Measurements from ENCODE around the gene PCK1. TPM values are rescaled to one million over a fixed set of nuclear protein-coding genes. Genes with fewer than 3 reads are reported as not detected.

The PCK1 gene
- total RNA-seq, 4 donors from 2014 or later: 0.56 to 3.4 (median 2.2) TPM

DNA sequence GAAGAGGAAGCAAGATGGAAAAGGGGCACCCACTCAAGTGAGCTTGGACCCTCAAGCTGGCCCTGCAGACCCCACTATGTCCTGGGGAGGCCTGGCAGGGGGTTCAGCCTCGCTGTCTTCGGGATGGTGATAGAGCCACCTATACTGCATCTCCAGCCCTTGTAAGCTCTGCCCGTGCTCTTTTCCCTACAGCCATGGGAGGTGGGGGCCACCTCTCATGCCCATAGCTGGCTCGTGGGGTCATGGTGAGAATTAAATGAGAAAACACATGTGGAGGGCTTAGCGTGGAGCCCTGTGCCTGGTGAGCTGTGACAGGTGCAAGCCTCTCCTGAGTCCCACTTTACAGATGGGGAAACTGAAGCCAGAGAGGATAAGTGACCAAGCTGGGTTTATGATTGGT, 27.7 kb downstream of the PCK1 start:
- no peak overlapping the region for H3K4me3 ChIP-seq (replicated peaks in 1 of 3)
- peaks cover 0 to 10% of the 10 kb centered on the region in 2 donors for H3K4me1 ChIP-seq
- H3K27ac ChIP-seq: no peak overlapping the region
- TF ChIP-seq, protein P1, sequence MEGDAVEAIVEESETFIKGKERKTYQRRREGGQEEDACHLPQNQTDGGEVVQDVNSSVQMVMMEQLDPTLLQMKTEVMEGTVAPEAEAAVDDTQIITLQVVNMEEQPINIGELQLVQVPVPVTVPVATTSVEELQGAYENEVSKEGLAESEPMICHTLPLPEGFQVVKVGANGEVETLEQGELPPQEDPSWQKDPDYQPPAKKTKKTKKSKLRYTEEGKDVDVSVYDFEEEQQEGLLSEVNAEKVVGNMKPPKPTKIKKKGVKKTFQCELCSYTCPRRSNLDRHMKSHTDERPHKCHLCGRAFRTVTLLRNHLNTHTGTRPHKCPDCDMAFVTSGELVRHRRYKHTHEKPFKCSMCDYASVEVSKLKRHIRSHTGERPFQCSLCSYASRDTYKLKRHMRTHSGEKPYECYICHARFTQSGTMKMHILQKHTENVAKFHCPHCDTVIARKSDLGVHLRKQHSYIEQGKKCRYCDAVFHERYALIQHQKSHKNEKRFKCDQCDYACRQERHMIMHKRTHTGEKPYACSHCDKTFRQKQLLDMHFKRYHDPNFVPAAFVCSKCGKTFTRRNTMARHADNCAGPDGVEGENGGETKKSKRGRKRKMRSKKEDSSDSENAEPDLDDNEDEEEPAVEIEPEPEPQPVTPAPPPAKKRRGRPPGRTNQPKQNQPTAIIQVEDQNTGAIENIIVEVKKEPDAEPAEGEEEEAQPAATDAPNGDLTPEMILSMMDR (IDR thresholded peaks at IDR 0.05): no peak
- TF ChIP-seq POLR2A (IDR thresholded peaks at IDR 0.05): no peak
- intact Hi-C loops (cut with DNase I): no loop called here
- H3K27me3 ChIP-seq: no peaks in the 10 kb centered on the region
- WGBS, 2 donors: 83 to 87% methylated on average over 4 to 5 of the region's 5 CpGs
- H3K36me3 ChIP-seq: no peaks in the 10 kb centered on the region
- no peak for DNase-seq
- no peaks in the 10 kb centered on the region for H3K9me3 ChIP-seq

DNA sequence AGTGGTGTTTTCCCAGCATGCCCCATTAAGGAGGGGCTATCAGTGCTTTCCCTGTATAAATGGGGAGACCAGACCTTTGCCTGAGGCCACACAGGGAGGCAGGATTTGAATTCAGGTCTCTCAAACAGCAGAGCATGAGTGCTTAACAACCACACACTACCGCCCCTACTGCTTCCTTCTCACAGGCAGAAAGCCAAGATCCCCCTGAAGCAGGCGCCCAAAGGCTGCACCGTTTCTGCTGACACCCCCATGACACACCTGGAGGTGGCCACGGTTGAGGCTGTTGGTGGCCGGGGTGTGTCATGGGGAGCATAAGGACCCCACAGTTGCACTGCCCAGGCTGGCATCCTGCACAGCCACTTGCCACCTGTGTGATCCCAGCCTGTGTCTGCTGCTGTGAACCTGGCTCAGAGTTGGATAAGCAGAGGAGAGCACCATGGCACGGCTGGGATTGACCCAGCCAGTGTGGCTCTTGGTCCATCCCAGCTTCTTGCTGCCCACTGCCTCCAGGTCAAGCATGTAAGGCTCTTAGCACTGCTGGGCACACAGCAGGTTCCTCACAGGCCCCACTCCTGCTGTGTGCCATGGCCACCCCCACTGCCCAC, 28.3 kb downstream of the PCK1 start:
- intact Hi-C loops (cut with DNase I): no loop called here
- H3K36me3 ChIP-seq: no peaks in the 10 kb centered on the region
- no peak overlapping the region for H3K27ac ChIP-seq
- no peak for DNase-seq
- peaks cover 0 to 9% of the 10 kb centered on the region in 2 donors for H3K4me1 ChIP-seq
- H3K9me3 ChIP-seq: no peaks in the 10 kb centered on the region
- no peak overlapping the region for H3K4me3 ChIP-seq (replicated peaks in 1 of 3)
- H3K27me3 ChIP-seq: no peaks in the 10 kb centered on the region
- TF ChIP-seq, protein P1 (IDR thresholded peaks at IDR 0.05): no peak
- no peak for TF ChIP-seq POLR2A (IDR thresholded peaks at IDR 0.05)
- WGBS, 2 donors: 85 to 86% methylated on average over 4 of the region's 6 CpGs

DNA sequence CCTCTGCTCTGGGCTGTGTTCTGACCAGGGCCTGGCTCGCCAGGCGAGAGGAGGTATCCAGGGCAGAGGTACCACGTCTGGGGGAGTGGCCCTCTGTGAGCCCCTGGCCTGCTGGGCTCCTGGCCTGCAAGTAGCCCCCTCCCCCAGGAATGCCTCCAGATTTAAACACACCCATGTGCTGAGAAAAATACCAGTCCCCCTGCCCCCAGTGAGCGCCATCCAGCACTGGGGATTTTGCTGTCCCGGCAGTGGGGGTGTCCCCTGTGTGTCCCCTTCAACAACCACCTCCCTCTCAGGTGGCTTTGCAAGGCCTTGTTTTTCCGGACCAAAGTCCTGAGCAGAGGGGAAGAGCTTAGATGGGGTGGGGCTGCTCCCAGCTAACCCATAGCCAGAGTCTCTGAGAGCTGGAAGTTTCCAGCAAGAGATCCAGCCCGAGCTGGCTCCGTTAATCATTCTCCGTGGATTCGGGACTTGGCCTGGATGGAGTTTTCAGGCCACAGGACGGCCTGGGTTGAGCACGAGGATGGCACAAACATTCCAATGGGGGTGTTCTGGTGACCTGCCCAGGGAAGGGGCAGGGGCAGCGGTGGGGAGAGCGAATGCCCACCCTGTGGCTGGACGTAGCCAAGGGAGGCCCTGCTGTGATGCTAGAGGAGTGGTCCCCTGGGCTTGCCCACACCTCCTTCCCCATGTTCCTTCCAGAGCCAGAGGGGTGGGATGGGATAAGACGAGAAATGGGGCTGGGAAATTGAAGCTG, 29.0 kb downstream of the PCK1 start:
- 88 to 93% methylated on average over 14 to 16 of the region's 16 CpGs for WGBS, 2 donors
- Histone ChIP-seq H3K27me3 (no peaks in the 10 kb centered on the region), H3K9me3 (no peaks in the 10 kb centered on the region), H3K27ac (no peak overlapping the region), H3K4me1 (peaks cover 2 to 9% of the 10 kb centered on the region in 2 donors), H3K36me3 (no peaks in the 10 kb centered on the region), H3K4me3 (replicated peaks in 1 of 3) (no peak overlapping the region)
- TF ChIP-seq, protein P1 (IDR thresholded peaks at IDR 0.05): no peak
- intact Hi-C loops (cut with DNase I): loop anchor here (10.0 kb wide), 1 partner anchor 205 kb away; no protein-coding TSS in a partner anchor
- DNase-seq: no peak

DNA sequence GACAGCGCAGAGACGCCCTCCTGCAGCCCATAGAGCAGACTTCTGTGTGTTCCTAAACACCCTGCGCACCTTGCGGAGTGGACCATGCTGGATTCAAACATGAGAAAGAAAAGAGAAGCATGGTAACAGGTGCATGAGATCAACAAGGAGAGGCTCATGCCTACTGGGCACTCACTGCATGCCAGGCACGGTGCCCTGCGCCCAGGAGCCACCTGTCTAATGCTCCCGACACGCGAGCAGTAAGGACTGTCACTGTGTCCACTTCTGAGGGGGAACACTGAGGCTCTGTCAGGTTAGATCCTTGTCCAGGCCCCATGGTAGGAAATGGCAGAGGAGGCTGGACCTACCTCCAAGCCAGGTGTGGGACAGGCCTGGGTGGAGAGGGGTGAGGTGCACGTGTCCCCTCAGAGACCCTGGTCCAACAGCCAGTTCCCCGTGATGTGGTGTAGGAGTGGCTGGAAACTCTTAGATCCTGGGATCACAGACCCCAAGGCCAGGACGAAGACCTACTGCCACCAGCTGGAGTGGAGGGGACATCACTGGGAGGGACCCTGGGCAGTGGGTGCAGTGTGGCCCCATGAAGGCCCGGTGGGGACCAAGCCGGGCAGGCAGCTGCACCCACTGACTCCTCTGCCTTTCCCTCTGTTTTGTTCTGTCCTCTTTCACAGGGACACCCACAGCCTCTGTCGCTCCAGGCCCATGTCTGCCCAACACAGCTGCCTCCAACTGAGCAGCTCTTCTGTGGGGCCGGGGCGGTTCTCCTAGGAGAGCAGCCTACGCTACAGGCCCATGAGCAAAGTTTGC, 29.8 kb downstream of the PCK1 start:
- 92% methylated on average over 18 of the region's 18 CpGs for WGBS, 2 donors
- Histone ChIP-seq H3K4me3 (replicated peaks in 1 of 3) (no peak overlapping the region), H3K27ac (no peak overlapping the region), H3K4me1 (peaks cover 2 to 8% of the 10 kb centered on the region in 2 donors), H3K9me3 (no peaks in the 10 kb centered on the region), H3K27me3 (no peaks in the 10 kb centered on the region), H3K36me3 (no peaks in the 10 kb centered on the region)
- intact Hi-C loops (cut with DNase I): loop anchor here (10.0 kb wide), 1 partner anchor 206 kb away; no protein-coding TSS in a partner anchor
- no peak for DNase-seq
- TF ChIP-seq, protein P1 (IDR thresholded peaks at IDR 0.05): no peak
- TF ChIP-seq POLR2A (IDR thresholded peaks at IDR 0.05): no peak
